HG03439 (cell line): ENCODE data around the gene EIF1AD.
"Not testable (repeated sequence)": the region's sequence is repeated elsewhere in the genome, so short reads cannot be mapped to it uniquely, and the experiment has no call there.

Source experiments
- ATAC-seq: cut with Tn5 transposase; IDR thresholded peaks from one replicate; pipeline ENCODE4 v1.9.1; 2021; ENCODE audit warnings: mild to moderate bottlenecking, moderate library complexity; ENCODE audit not compliant: unreplicated experiment

Gene EIF1AD

DNA sequence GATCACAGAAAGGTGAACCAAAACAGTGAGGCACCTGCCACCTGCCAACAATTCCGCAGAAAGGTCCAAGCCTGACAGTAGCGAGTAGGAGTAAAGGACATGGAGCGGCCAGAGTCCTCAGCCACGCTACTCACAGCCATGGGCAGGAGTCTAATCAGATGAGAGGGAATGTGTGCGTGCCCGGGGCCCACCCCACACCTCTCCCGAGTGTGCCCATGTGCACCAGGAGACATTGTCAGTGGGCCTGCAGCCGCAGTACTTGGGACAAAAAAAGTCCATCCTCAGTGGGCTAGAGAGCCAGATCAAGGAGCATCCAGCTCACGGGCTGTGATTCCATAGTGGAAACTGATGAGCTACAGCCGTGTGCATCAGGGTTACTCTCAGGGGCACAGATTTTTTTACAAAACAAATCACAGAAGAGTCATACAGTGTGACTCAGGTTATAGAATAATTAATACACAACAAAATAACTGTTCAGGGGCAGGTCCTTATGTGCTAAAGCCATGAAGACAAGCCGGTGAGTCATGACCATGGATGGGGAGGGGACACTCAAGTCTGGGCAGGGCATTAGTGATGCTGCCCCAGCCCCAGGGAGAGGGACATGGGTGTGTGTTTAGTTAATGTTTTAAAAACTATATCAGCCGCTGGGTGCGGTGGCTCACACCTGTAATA lies 28.4 kb downstream of the EIF1AD start:
- ATAC-seq: no peak

DNA sequence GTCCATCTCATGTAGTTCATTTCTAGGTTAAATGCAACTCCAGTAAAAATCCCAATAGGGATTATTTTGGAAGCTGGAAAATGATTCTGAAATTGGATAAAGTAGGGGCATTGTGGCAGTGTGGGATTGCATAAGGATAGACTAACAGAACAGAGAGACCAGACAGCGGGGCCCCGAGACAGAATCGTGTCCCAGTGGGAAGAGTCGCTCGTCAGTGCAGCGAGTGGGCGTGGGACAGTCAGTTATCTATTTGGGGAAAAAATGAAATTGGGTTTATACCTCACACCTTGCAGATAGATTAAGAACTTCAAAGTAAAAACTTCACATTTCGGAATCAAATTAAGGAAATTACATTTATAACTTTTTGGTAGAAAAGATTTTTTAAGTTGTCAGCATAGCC lies 29.8 kb downstream of the EIF1AD start:
- no peak for ATAC-seq

GRCh38 chr11:65968600-65969482 lies 33.1 kb downstream of the EIF1AD start:
- ATAC-seq: no peak

DNA sequence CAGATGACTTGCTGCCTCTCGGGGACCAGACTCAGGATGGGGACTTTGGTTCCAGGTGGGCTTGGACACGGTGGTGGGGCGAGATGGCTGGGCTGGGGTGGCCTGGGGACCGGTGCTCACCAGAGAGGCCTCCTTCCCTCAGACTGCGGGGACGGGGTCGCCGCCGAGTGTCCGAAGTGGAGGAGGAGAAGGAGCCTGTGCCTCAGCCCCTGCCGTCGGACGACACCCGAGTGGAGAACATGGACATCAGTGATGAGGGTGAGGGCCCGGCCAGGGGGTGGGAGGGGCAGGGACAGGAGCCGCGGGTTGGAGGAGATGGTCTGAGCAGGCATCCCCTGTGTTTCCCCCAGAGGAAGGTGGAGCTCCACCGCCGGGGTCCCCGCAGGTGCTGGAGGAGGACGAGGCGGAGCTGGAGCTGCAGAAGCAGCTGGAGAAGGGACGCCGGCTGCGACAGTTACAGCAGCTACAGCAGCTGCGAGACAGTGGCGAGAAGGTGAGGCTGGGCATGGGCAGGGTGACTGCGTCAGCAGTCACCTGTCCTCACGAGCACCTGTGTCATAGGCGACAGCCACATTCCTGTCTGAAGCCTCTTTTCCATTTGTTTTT lies 34.5 kb downstream of the EIF1AD start:
- no peak for ATAC-seq

DNA sequence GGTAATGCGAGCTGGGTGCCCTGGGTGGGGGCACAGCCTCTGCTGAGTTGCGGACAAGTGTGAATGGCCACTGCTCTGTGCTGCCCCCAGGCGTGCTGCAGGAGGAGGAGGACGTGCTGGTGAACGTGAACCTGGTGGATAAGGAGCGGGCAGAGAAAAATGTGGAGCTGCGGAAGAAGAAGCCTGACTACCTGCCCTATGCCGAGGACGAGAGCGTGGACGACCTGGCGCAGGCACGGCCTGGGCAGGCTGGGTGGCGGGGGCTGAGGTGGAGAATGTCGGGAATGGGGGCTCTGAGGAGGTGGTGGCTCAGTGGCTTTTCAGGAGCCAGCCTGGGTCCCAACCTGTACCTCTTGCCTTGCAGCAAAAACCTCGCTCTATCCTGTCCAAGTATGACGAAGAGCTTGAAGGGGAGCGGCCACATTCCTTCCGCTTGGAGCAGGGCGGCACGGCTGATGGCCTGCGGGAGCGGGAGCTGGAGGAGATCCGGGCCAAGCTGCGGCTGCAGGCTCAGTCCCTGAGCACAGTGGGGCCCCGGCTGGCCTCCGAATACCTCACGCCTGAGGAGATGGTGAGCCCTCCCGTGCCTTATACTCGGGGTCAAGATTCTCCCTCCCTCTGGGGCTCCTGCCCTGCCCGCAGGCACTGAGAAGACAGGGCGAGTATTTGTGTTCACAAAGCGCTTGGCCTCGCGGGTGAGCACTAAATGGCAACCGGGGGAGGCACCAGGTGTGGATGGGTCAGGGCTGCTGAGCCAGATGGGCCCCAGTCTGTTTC lies 35.8 kb downstream of the EIF1AD start:
- no peak for ATAC-seq

DNA sequence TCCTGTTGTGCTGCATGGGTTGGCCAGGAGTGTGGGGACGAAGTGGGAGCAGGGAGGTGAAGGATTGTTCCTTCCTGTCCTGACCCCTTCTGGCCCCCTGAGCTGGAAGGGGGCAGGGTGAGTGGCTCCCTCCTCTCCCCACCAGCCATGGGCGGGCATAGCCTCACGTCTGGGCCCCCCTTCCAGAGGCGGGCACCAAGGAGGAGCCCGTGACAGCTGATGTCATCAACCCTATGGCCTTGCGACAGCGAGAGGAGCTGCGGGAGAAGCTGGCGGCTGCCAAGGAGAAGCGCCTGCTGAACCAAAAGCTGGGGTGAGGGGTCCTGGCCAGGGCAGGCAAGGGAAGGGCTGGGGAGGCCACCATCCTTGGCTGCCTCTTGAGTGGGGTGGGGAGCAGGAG lies 37.1 kb downstream of the EIF1AD start:
- ATAC-seq: no peak

DNA sequence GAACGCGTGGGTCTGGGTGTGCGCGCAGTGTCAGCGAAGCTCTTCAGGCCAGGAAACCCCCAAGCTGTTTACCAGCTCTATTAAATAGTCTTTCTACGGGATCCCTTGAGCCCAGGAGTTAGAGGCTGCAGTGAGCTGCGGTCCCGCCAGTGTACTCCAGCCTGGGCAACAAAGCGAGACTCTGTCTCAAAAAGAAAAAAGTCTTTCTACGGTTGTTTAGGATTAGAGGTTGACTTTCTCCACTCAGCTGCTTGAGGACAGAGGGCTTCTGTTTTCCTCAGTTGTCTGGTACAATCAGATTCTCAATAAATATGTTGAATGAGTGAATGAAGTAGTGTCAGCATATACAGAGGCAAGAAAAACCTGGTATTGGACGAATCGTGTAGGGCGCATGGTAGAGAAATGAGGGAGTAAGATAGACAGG lies 39.8 kb downstream of the EIF1AD start:
- no peak for ATAC-seq

- peak; percentile 83 for ATAC-seq
Measured at GRCh38 chr11:65961267-65962140, 40.5 kb downstream of the EIF1AD start, which contains the start of gene SART1. TSS of gene SART1 (plus strand) at chr11:65961734. CDS start at chr11:65961781, 47 bp downstream.

DNA sequence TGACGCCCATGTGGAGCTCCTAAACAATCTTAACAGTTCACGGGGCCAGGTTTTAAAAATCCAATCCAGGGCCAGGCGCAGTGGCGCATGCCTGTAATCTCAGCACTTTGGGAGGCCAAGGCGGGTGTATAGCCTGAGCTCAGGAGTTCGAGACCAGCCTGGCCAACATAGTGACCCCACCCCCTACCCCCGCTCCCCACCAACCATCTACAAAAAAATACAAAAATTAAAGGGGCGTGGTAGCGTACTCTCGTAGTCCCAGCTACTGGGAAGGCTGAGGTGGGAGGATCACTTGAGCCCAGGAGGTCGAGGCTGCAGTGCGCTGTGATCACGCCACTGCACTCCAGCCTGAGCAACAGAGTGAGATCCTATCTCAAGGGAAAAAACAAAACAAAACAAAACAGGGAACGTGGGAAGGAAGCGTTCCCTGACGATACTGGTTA lies 41.1 kb downstream of the EIF1AD start:
- no peak for ATAC-seq

GRCh38 chr11:65958774-65959420 lies 43.1 kb downstream of the EIF1AD start:
- ATAC-seq: no peak

DNA sequence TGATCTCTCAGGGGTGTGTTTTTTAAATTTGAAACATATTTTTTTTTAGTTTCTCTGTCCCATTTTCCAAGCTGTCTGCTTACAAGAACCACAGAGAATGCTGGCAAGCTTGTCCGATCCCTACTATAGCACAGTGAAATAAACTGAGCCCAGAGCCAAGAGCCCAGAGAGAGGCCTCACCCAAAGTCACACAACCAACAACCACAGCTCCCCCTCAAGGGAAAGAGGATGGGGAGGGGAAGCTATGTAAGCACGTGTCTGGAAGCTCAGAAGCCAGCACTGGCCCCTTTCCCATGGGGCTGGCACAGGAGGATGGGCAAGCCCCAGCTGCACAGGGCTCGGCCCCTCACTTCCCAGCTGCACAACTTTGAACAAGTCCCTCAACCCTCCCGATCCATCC lies 43.7 kb downstream of the EIF1AD start:
- ATAC-seq: no peak

GRCh38 chr11:65954771-65955170 lies 47.2 kb downstream of the EIF1AD start:
- no peak for ATAC-seq

GRCh38 chr11:65953471-65953870 lies 48.5 kb downstream of the EIF1AD start:
- ATAC-seq: no peak

DNA sequence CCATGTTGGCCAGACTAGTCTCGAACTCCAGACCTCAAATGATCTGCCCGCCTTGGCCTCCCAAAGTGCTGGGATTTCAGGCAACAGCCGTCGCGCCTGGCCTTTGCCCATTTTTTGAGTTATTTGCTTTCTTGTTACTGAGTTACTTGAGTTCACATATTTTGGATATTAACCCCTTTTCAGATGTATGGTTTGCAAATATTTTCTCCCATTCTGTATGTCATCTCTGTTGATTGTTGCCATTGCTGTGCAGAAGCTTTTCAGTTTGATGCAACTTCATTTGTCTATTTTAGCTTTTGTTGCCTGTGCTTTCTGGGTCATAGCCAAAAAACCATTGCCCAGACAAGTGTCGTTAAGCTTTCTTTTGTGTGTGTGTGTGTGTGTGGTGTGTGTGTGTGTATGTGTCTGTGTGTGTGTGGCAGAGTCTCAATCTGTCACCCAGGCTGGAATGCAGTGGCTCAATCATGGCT lies 49.9 kb downstream of the EIF1AD start:
- ATAC-seq: no peak

GRCh38 chr11:65951641-65952040 lies 50.3 kb downstream of the EIF1AD start:
- not testable (repeated sequence) for ATAC-seq

GRCh38 chr11:65950711-65951110 lies 51.2 kb downstream of the EIF1AD start:
- ATAC-seq: not testable (repeated sequence)

- ATAC-seq: no peak
Measured at GRCh38 chr11:65947603-65948125, 54.3 kb downstream of the EIF1AD start.

DNA sequence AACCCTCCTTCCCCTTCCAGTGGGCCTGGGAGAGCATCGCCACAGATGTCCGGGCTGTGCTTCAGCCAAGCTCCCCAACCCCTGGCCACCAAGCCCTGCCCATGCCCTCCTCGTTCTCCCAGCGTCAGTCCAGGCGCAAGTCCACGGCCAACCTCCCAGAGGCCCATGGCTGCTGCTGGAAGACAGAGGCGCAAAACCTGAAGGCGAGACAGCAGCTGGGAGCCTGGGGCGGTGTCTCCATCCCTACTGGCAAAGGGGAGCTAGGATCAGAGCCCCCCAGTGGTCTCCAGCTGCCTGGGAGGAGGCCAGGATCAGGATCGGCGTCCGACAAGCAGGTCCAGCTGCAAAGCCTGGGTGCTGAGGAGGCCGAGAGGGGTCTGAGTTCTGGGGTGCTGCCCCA lies 54.8 kb downstream of the EIF1AD start:
- ATAC-seq: no peak

DNA sequence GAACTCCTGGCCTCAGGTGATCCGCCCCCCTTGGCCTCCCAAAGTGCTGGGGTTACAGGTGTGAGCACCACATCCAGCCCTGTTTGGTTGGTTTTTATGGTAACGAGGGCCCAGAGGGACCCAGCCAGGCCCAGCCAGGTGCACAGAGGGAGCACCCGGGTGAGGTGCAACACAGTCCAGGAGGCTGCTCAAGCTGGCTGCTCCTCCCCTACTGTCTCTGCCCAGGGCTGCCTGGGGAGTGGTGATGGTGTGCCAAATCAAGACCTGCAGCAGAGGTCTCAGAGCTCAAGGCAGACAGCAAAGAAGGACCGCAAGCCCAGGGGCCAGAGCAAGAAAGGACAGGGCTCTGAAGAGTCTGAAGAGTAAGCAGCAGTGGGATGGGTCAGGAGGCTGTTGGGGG lies 55.3 kb downstream of the EIF1AD start:
- ATAC-seq: no peak
